DOHH2 (cell line): Measurements from ENCODE around the gene WDR74.

ENCODE experiments used
- EZH2phosphoT487 ChIP-seq: fragments of 200-600 bp; sonication (generic); IDR thresholded peaks from 2 replicates; pipeline ENCODE4 v1.6.1; 2017; ENCODE audit warnings: borderline replicate concordance, mild to moderate bottlenecking, antibody characterized with exemption, low read length, moderate library complexity, mixed read lengths
- TF ChIP-seq, protein P1 (sequence below): fragments of 200-600 bp; sonication (generic); IDR thresholded peaks from one replicate; pipeline ENCODE4 v1.5.1; 2014; ENCODE audit warnings: antibody characterized with exemption, mild to moderate bottlenecking, low read depth, low read length; ENCODE audit not compliant: poor library complexity, severe bottlenecking

DNA sequence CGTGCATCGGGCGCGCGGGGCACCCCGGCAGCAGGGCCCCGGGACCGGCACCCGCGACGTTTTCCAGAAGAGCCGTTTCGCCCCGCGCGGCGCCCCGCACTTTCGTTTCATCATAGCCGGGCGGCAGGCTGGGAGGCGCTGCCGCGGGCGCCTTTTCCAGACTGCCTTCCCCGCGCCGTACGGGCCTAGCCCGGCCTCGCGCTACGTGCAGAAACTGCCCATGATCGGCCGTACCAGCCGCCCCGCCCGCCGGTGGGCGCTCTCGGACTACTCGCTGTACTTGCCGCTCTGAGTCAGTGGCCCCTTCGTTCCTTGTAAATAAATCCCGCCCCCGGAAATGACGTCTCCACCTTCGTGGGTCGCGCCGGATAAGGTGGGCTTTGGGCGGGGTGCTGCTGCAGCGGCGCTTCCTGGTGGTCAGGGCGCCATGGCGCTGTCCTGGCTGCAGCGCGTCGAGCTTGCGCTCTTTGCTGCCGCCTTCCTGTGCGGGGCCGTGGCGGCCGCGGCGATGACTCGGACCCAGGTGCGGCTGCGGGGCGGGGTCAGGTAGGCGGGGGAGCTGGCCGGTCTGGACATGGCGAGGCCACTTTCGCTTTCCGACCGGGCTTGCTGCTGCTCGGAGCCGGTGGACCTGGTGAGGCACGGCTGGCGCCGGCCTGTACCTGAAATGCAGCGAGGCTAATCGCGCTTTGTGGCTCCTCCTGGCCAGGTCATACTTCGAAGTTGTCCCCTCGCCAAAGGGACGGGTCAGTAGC lies 52.2 kb downstream of the WDR74 start, which contains the start of gene TMEM179B:
- TF ChIP-seq, protein P1, sequence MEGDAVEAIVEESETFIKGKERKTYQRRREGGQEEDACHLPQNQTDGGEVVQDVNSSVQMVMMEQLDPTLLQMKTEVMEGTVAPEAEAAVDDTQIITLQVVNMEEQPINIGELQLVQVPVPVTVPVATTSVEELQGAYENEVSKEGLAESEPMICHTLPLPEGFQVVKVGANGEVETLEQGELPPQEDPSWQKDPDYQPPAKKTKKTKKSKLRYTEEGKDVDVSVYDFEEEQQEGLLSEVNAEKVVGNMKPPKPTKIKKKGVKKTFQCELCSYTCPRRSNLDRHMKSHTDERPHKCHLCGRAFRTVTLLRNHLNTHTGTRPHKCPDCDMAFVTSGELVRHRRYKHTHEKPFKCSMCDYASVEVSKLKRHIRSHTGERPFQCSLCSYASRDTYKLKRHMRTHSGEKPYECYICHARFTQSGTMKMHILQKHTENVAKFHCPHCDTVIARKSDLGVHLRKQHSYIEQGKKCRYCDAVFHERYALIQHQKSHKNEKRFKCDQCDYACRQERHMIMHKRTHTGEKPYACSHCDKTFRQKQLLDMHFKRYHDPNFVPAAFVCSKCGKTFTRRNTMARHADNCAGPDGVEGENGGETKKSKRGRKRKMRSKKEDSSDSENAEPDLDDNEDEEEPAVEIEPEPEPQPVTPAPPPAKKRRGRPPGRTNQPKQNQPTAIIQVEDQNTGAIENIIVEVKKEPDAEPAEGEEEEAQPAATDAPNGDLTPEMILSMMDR = no peak
- no peak for TF ChIP-seq EZH2phosphoT487
